HepG2 (cell line): ENCODE results near the gene TTYH1. TPM values are rescaled to one million over a fixed set of nuclear protein-coding genes. Genes with fewer than 3 reads are reported as not detected.
A peak's percentile ranks its signal among the peaks of the same experiment; 100 is the strongest.

Experiments
- ATAC-seq: fragments of 200-7000 bp; cut with Tn5 transposase; 3 replicates; pipeline ENCODE4 v1.9.1; 2020; ENCODE audit warnings: mild to moderate bottlenecking, moderate library complexity
- BruUV-seq: library from RNA; stranded (reverse); fragments of 400-500 nt; replicated peaks from 2 replicates; lab custom pipeline; 2021; lab: Mats Ljungman, UMichigan
- CTCF ChIA-PET: fragments of 300-600 bp; formaldehyde crosslinking; extraction: SDS; loops from one replicate; lab custom pipeline; 2021; ENCODE audit warnings: low total read pairs, inconsistent platforms, low intra/inter-chr PET ratio; lab: Yijun Ruan, JAX
- POLR2A ChIA-PET: fragments of 350-600 bp; sonication (Branson Sonifier 250); formaldehyde crosslinking; loops from one replicate; lab custom pipeline; 2020; ENCODE audit warnings: antibody characterized with exemption, inconsistent platforms; lab: Yijun Ruan, JAX
- DNase-seq: peaks from one replicate; pipeline ENCODE4 v3.0.0-alpha.2; 2015; ENCODE audit warnings: low spot score
- FAIRE-seq: peaks from 3 replicates; lab custom pipeline; 2011; peaks lifted over from hg19 to GRCh38; lab: Jason Lieb, UNC
- H2AFZ ChIP-seq: one replicate; pipeline ENCODE4 v1.6.1; 2011; ENCODE audit warnings: low read length, inconsistent platforms
- H3K27ac ChIP-seq: fragments of 300-600 bp; 3 replicates; pipeline ENCODE4 v1.8.0; 2011; ENCODE audit warnings: mixed run types, mild to moderate bottlenecking, mixed read lengths, low read length, inconsistent platforms; ENCODE audit not compliant: insufficient read depth; ENCODE audit errors: extremely low read length
- H3K27me3 ChIP-seq, 2 experiments: fragments of 200-600 bp in 1 of 2; 2 replicates in 1 of 2; 3 replicates in 1 of 2; pipeline versions ENCODE4 v1.6.0 to v1.8.0; 2011; ENCODE audit warnings: low read length in 2 of 2, mild to moderate bottlenecking in 2 of 2, moderate library complexity in 2 of 2, inconsistent platforms in 1 of 2; ENCODE audit not compliant: insufficient read depth in 2 of 2, control insufficient read depth in 1 of 2
- H3K36me3 ChIP-seq, 2 experiments: fragments of 200-600 bp in 1 of 2; replicated peaks in 1 of 2; 2 replicates in 1 of 2; 3 replicates in 1 of 2; pipeline versions ENCODE4 v1.5.1 to v1.8.0; 2011; ENCODE audit warnings: low read length in 2 of 2, inconsistent platforms in 1 of 2; ENCODE audit not compliant: insufficient read depth in 2 of 2, control insufficient read depth in 1 of 2
- H3K4me1 ChIP-seq: 2 replicates; pipeline ENCODE4 v1.5.1; 2012; ENCODE audit warnings: low read length, inconsistent platforms; ENCODE audit not compliant: insufficient read depth
- H3K4me2 ChIP-seq: 2 replicates; pipeline ENCODE4 v1.6.0; 2011; ENCODE audit warnings: low read depth, low read length, inconsistent platforms
- H3K4me3 ChIP-seq, 3 experiments: fragments of 200-600 bp in 1 of 3; sonication (generic), shearing (Covaris generic) in 1 of 3; replicated peaks in 1 of 3; 2 replicates each; pipeline ENCODE4 v1.5.1; 2011 to 2016; ENCODE audit warnings: low read length in 3 of 3, inconsistent platforms in 2 of 3, low read depth in 2 of 3, mild to moderate bottlenecking in 2 of 3, control low read depth in 1 of 3, mixed read lengths in 1 of 3; ENCODE audit not compliant: insufficient read depth in 1 of 3
- H3K79me2 ChIP-seq: one replicate; pipeline ENCODE4 v1.6.1; 2011; ENCODE audit warnings: low read length, inconsistent platforms; ENCODE audit not compliant: insufficient read depth
- H3K9ac ChIP-seq: 2 replicates; pipeline ENCODE4 v1.6.0; 2011; ENCODE audit warnings: mild to moderate bottlenecking, low read depth, low read length, inconsistent platforms; ENCODE audit not compliant: insufficient read depth
- H3K9me3 ChIP-seq: 2 replicates; pipeline ENCODE4 v1.5.1; 2012; ENCODE audit warnings: mild to moderate bottlenecking, low read length
- H4K20me1 ChIP-seq: 2 replicates; pipeline ENCODE4 v1.6.0; 2011; ENCODE audit warnings: inconsistent platforms, mild to moderate bottlenecking, low read length, moderate library complexity; ENCODE audit not compliant: insufficient read depth
- ARID3A ChIP-seq: IDR thresholded peaks from 2 replicates; pipeline ENCODE4 v1.6.1; 2012; ENCODE audit warnings: low read depth, low read length, improper control_type of control experiment
- NKX3-1 ChIP-seq: sonication (generic); formaldehyde crosslinking; IDR thresholded peaks from 2 replicates; pipeline ENCODE4 v1.5.0; 2020; ENCODE audit warnings: missing genetic modification reagents
- SMAD3 ChIP-seq: sonication (generic); formaldehyde crosslinking; IDR thresholded peaks from 2 replicates; pipeline ENCODE4 v1.4.0; 2020; ENCODE audit warnings: missing genetic modification reagents
- SMC3 ChIP-seq: IDR thresholded peaks from 2 replicates; pipeline ENCODE4 v1.6.1; 2011; ENCODE audit warnings: low read length, improper control_type of control experiment
- ZBTB20 ChIP-seq: sonication (generic); formaldehyde crosslinking; IDR thresholded peaks from 2 replicates; pipeline ENCODE4 v1.8.1; 2023; ENCODE audit warnings: missing genetic modification reagents, low read depth, mild to moderate bottlenecking, borderline replicate concordance
- ZNF3 ChIP-seq: IDR thresholded peaks from 2 replicates; pipeline ENCODE4 v1.7.0; 2017; ENCODE audit warnings: inconsistent platforms
- ZNF343 ChIP-seq: sonication (generic); formaldehyde crosslinking; IDR thresholded peaks from 2 replicates; pipeline ENCODE4 v1.4.0; 2020; ENCODE audit warnings: mild to moderate bottlenecking, missing genetic modification reagents
- ZNF644 ChIP-seq: IDR thresholded peaks from 2 replicates; pipeline ENCODE4 v1.6.1; 2016; ENCODE audit warnings: low read depth
- ZNF703 ChIP-seq: sonication (generic); formaldehyde crosslinking; IDR thresholded peaks from 2 replicates; pipeline ENCODE4 v1.5.1; 2020; ENCODE audit warnings: missing genetic modification reagents, mild to moderate bottlenecking, moderate library complexity, borderline replicate concordance
- WGBS: methylation state at CpG from one replicate; pipeline ENCODE4 v1.1.6; 2017; ENCODE audit warnings: low lambda C conversion rate; 5-methylcytosine and 5-hydroxymethylcytosine counted together
- in situ Hi-C: cut with HindIII; loops from 2 replicates; pipeline ENCODE4 v1.10.0; 2017; ENCODE audit warnings: low pct_unique_long_range_greater_than_20kb; ENCODE audit not compliant: extremely low pct_ligation_motif_present
- intact Hi-C: fragments of 100-400 bp; cut with micrococcal nuclease; formaldehyde crosslinking; loops from one replicate; pipeline ENCODE4 v1.10.0; 2022; ENCODE audit not compliant: unreplicated experiment
- polyA plus RNA-seq, 8 experiments: library from polyadenylated mRNA; depleted of rRNA in 3 of 8; stranded (reverse) in 7 of 8; unstranded in 1 of 8; fragments of >200 nt; fragmentation: Illumina TruSeq in 4 of 8; extraction: Trizol in 4 of 8; gene quantifications; 2 replicates each; pipeline versions ENCODE4 v1.2.1 to v1.2.3, GENCODE V29; 2011 to 2016; ENCODE audit warnings: low read depth in 4 of 8, missing spikeins in 1 of 8, mixed read lengths in 1 of 8; ENCODE audit not compliant: insufficient read depth in 1 of 8
- total RNA-seq, 5 experiments: library from RNA; depleted of rRNA; stranded (reverse); fragments of >200 nt; fragmentation: Illumina TruSeq; extraction: Trizol; gene quantifications; 2 replicates each; pipeline ENCODE4 v1.2.3, GENCODE V29; 2016; ENCODE audit warnings: low read depth in 1 of 5
- TF ChIP-seq, protein P1 (sequence below): sonication (generic); formaldehyde crosslinking; IDR thresholded peaks from 2 replicates; pipeline ENCODE4 v1.5.1; 2020; ENCODE audit warnings: mild to moderate bottlenecking, missing genetic modification reagents, moderate library complexity
- TF ChIP-seq, protein P2 (sequence below): sonication (generic); formaldehyde crosslinking; IDR thresholded peaks from 2 replicates; pipeline ENCODE4 v1.8.1; 2023; ENCODE audit warnings: mild to moderate bottlenecking, missing genetic modification reagents
- TF ChIP-seq, protein P3 (sequence below): sonication (generic); formaldehyde crosslinking; IDR thresholded peaks from 2 replicates; pipeline ENCODE4 v1.5.0; 2020; ENCODE audit warnings: missing genetic modification reagents
- TF ChIP-seq, protein P4 (sequence below): sonication (generic); formaldehyde crosslinking; IDR thresholded peaks from 2 replicates; pipeline ENCODE4 v1.4.0; 2020; ENCODE audit warnings: missing genetic modification reagents, low read depth, mild to moderate bottlenecking, borderline replicate concordance

The TTYH1 gene
- total and polyA plus RNA-seq, 2 of the 13 experiments (the other 11 are each of a cell fraction or from before 2014, with no cell fraction given): 6.9 to 19.9 TPM

DNA sequence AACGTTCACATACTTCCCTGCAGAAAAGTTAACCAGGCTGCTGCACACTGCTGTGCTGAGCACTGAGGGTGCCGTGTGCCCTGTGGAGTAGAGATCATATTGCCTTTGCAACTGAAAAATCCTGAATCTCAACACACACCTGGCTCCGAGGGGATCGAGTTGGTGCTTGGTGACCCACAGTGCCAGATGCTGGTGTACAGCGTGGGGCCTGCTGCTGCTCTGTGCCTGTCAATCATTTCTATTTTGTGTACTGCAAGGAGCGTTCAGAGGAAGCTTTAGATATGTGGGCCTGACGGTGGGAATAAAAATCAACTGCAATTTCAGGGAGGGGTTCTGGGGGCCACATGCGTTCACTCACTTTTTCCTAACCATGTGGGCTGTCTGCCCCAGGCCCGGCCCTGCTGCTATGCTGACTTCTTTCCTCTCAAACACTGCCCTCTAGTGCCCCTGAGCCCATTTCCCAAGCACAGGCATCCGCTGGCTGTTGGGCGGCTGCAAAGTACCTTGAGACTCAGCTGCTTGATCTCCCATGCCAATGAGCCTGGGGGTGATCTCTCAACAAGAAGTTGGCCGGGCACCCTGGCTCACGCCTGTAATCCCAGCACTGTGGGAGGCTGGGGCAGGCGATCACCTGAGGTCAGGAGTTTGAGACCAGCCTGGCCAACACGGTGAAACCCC is 24.0 kb downstream of the TTYH1 start (continued):
- TF ChIP-seq, protein P1, sequence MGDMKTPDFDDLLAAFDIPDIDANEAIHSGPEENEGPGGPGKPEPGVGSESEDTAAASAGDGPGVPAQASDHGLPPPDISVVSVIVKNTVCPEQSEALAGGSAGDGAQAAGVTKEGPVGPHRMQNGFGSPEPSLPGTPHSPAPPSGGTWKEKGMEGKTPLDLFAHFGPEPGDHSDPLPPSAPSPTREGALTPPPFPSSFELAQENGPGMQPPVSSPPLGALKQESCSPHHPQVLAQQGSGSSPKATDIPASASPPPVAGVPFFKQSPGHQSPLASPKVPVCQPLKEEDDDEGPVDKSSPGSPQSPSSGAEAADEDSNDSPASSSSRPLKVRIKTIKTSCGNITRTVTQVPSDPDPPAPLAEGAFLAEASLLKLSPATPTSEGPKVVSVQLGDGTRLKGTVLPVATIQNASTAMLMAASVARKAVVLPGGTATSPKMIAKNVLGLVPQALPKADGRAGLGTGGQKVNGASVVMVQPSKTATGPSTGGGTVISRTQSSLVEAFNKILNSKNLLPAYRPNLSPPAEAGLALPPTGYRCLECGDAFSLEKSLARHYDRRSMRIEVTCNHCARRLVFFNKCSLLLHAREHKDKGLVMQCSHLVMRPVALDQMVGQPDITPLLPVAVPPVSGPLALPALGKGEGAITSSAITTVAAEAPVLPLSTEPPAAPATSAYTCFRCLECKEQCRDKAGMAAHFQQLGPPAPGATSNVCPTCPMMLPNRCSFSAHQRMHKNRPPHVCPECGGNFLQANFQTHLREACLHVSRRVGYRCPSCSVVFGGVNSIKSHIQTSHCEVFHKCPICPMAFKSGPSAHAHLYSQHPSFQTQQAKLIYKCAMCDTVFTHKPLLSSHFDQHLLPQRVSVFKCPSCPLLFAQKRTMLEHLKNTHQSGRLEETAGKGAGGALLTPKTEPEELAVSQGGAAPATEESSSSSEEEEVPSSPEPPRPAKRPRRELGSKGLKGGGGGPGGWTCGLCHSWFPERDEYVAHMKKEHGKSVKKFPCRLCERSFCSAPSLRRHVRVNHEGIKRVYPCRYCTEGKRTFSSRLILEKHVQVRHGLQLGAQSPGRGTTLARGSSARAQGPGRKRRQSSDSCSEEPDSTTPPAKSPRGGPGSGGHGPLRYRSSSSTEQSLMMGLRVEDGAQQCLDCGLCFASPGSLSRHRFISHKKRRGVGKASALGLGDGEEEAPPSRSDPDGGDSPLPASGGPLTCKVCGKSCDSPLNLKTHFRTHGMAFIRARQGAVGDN (CRISPR knock-in tag): peak; percentile 39
- TF ChIP-seq SMC3: peak; percentile 28; the same call in 1 of the 2 replicates

DNA sequence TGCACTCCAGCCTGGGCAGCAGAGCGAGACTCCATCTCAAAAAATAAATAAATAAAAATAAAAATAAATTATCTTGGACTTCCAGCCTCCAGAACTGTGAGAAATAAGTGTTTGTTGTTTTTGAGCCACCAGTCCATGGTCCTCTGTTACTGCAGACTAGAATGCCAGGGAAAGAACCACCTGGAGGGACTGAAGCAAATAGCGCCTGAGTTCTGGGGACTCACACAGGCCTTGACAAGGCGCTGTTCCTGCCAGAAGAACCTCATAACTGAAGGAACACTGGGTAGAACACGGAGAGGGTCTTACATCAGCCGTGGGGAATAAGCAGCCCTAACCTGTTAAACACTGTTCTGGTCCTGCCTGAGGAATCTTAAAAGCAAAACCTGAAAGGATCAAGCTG is 25.4 kb downstream of the TTYH1 start:
- intact Hi-C loops: no loop called here
- TF ChIP-seq NKX3-1 (CRISPR knock-in tag) (no peak), ZNF703 (no peak), SMAD3 (CRISPR knock-in tag) (no peak), ZNF343 (CRISPR knock-in tag) (no peak), ZNF644 (CRISPR knock-in tag) (no peak), ZNF3 (CRISPR knock-in tag) (no peak), ARID3A (no peak), ZBTB20 (CRISPR knock-in tag) (no peak)
- TF ChIP-seq, protein P2, sequence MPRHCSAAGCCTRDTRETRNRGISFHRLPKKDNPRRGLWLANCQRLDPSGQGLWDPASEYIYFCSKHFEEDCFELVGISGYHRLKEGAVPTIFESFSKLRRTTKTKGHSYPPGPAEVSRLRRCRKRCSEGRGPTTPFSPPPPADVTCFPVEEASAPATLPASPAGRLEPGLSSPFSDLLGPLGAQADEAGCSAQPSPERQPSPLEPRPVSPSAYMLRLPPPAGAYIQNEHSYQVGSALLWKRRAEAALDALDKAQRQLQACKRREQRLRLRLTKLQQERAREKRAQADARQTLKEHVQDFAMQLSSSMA (CRISPR knock-in tag): no peak
- TF ChIP-seq, protein P3, sequence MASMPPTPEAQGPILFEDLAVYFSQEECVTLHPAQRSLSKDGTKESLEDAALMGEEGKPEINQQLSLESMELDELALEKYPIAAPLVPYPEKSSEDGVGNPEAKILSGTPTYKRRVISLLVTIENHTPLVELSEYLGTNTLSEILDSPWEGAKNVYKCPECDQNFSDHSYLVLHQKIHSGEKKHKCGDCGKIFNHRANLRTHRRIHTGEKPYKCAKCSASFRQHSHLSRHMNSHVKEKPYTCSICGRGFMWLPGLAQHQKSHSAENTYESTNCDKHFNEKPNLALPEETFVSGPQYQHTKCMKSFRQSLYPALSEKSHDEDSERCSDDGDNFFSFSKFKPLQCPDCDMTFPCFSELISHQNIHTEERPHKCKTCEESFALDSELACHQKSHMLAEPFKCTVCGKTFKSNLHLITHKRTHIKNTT: no peak
- TF ChIP-seq, protein P4, sequence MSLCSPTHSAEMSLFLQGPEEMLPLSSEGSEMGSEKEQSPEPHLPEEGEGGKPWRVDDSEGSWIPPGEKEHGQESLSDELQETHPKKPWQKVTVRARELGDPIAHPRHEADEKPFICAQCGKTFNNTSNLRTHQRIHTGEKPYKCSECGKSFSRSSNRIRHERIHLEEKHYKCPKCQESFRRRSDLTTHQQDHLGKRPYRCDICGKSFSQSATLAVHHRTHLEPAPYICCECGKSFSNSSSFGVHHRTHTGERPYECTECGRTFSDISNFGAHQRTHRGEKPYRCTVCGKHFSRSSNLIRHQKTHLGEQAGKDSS (CRISPR knock-in tag): no peak

More for the DNA sequence above, 25.4 kb downstream of the TTYH1 start:
- FAIRE-seq (no peak), ATAC-seq (no peak), DNase-seq (no peak)
- Histone ChIP-seq H3K79me2 (no peaks in the 10 kb centered on the region), H3K9me3 (no peaks in the 10 kb centered on the region), H3K4me2 (no peak overlapping the region), H3K9ac (no peak overlapping the region), H3K27ac (no peak overlapping the region), H3K4me3 (no peak overlapping the region), H2AFZ (no peak overlapping the region), H3K27me3 (no peaks in the 10 kb centered on the region), H4K20me1 (peaks cover 4% of the 10 kb centered on the region; the same call in 1 of the 2 replicates), H3K4me1 (peaks cover 12% of the 10 kb centered on the region), H3K36me3 (peaks cover 1 to 3% of the 10 kb centered on the region in 2 experiments; a peak in 2 of 5 replicates)
- ChIA-PET CTCF (no interaction called here), POLR2A (interaction anchor here (3.0 kb wide), 1 partner anchor 8 kb away, joined by 15 read pairs; the partner anchor contains the start of gene LENG8)
- WGBS: 91% methylated on average over 5 of the region's 5 CpGs
- BruUV-seq: no TSS peak
- in situ Hi-C loops: no loop called here
